ENCODE measurements around the gene BBS7.

- TF ChIP-seq CTCF (IDR thresholded peaks at IDR 0.05; ENCODE audit: poor library complexity): no peak
- TF ChIP-seq EZH2phosphoT487 (IDR thresholded peaks at IDR 0.05; ENCODE audit: low read depth, severe bottlenecking, unreplicated experiment): no peak
Observed at GRCh38 chr4:121786221-121786620, 84.1 kb downstream of the BBS7 start.

Data from hepatocyte (in vitro differentiated cells).